Kasumi-1 (cell line): ENCODE data around the gene JAG1.

Source experiments
- DNase-seq, 2 experiments: peaks; one replicate each; lab custom pipeline; 2025; lab: John Stamatoyannopoulos, UW

The JAG1 gene

GRCh38 chr20:10673842-10674683 lies at the start of gene JAG1:
Gene JAG1 (minus strand): TSS chr20:10673999. CDS start chr20:10673530, 469 bp downstream.
- DNase-seq = peak; percentile 67 to 81

- DNase-seq = no peak
Observed at GRCh38 chr20:10721976-10722375, 48.2 kb upstream of the JAG1 start.

GRCh38 chr20:10721137-10721896 lies 47.5 kb upstream of the JAG1 start:
- no peak for DNase-seq

GRCh38 chr20:10720565-10720964 lies 46.8 kb upstream of the JAG1 start:
- DNase-seq = no peak

- DNase-seq = no peak
Observed at GRCh38 chr20:10719740-10720385, 46.1 kb upstream of the JAG1 start.

GRCh38 chr20:10718661-10719060 lies 44.9 kb upstream of the JAG1 start:
- DNase-seq = no peak

GRCh38 chr20:10716855-10717254 lies 43.1 kb upstream of the JAG1 start:
- no peak for DNase-seq

- no peak for DNase-seq
Observed at GRCh38 chr20:10715035-10715434, 41.2 kb upstream of the JAG1 start.

- no peak for DNase-seq
Observed at GRCh38 chr20:10714236-10714975, 40.6 kb upstream of the JAG1 start.

- DNase-seq = no peak
Observed at GRCh38 chr20:10713161-10713560, 39.4 kb upstream of the JAG1 start.

- DNase-seq = no peak
Observed at GRCh38 chr20:10711903-10712451, 38.2 kb upstream of the JAG1 start.

GRCh38 chr20:10710991-10711775 lies 37.4 kb upstream of the JAG1 start:
- no peak for DNase-seq

GRCh38 chr20:10709916-10710315 lies 36.1 kb upstream of the JAG1 start:
- DNase-seq = no peak

- no peak for DNase-seq
Observed at GRCh38 chr20:10708351-10709185, 34.8 kb upstream of the JAG1 start.

GRCh38 chr20:10707791-10708190 lies 34.0 kb upstream of the JAG1 start:
- no peak for DNase-seq

GRCh38 chr20:10707068-10707467 lies 33.3 kb upstream of the JAG1 start:
- no peak for DNase-seq

- no peak for DNase-seq
Observed at GRCh38 chr20:10706460-10706811, 32.6 kb upstream of the JAG1 start.

GRCh38 chr20:10705801-10706459 lies 32.1 kb upstream of the JAG1 start:
- no peak for DNase-seq

GRCh38 chr20:10701607-10702006 lies 27.8 kb upstream of the JAG1 start:
- DNase-seq = no peak

- no peak for DNase-seq
Observed at GRCh38 chr20:10699941-10700340, 26.1 kb upstream of the JAG1 start.
